ENCODE data around the gene ANTXR1. TPM values are rescaled to one million over a fixed set of nuclear protein-coding genes. Genes with fewer than 3 reads are reported as not detected.

The ANTXR1 gene
- total and polyA plus RNA-seq, 2 experiments from 2014 or later = 29.1 to 34.7 TPM

GRCh38 chr2:68995916-68996315 is 17.1 kb upstream of the ANTXR1 start:
- DNase-seq (ENCODE audit: low spot score) = no peak
- H4K20me1 ChIP-seq (ENCODE audit: insufficient read depth, poor library complexity, severe bottlenecking) = no peaks in the 10 kb centered on the region
- no peaks in the 10 kb centered on the region for H3K27me3 ChIP-seq
- no peaks in the 10 kb centered on the region for H3K9me3 ChIP-seq (ENCODE audit: low read depth)
- no peak overlapping the region for H3K4me3 ChIP-seq
- TF ChIP-seq CTCF (IDR thresholded peaks at IDR 0.05; ENCODE audit: poor library complexity) (no peak), EZH2 (IDR thresholded peaks at IDR 0.05; ENCODE audit: borderline replicate concordance) (no peak), EZH2phosphoT487 (IDR thresholded peaks at IDR 0.05; ENCODE audit: low read depth, severe bottlenecking, unreplicated experiment) (no peak)
- H3K9me2 ChIP-seq (replicated peaks; ENCODE audit: insufficient read depth) = no peaks in the 10 kb centered on the region
- no peaks in the 10 kb centered on the region for H3K4me1 ChIP-seq (ENCODE audit: insufficient read depth)
- no peak overlapping the region for H3K27ac ChIP-seq
- no peak overlapping the region for H2AFZ ChIP-seq
- no peaks in the 10 kb centered on the region for H3K36me3 ChIP-seq (replicated peaks; ENCODE audit: insufficient read depth, low read depth)
- no peak overlapping the region for H3K4me2 ChIP-seq
- no peaks in the 10 kb centered on the region for H3K79me2 ChIP-seq
- 67% methylated on average over 3 of the region's 3 CpGs for WGBS (ENCODE audit: low lambda C conversion rate, missing lambda C conversion rate)

- Histone ChIP-seq H2AFZ (no peak overlapping the region), H3K79me2 (no peaks in the 10 kb centered on the region)
Observed at GRCh38 chr2:68997401-68997800, 15.6 kb upstream of the ANTXR1 start.

GRCh38 chr2:69001879-69002278 is 11.1 kb upstream of the ANTXR1 start:
- H3K27ac ChIP-seq = no peak overlapping the region
- no peak overlapping the region for H2AFZ ChIP-seq
- H3K4me3 ChIP-seq = no peak overlapping the region
- H3K9me3 ChIP-seq (ENCODE audit: low read depth) = peaks cover 7% of the 10 kb centered on the region
- no peaks in the 10 kb centered on the region for H3K9me2 ChIP-seq (replicated peaks; ENCODE audit: insufficient read depth)
- H4K20me1 ChIP-seq (ENCODE audit: insufficient read depth, poor library complexity, severe bottlenecking) = no peaks in the 10 kb centered on the region
- no peaks in the 10 kb centered on the region for H3K27me3 ChIP-seq
- H3K4me2 ChIP-seq = no peak overlapping the region
- H3K36me3 ChIP-seq (replicated peaks; ENCODE audit: insufficient read depth, low read depth) = no peaks in the 10 kb centered on the region
- no peaks in the 10 kb centered on the region for H3K79me2 ChIP-seq
- no peak for TF ChIP-seq CTCF (IDR thresholded peaks at IDR 0.05; ENCODE audit: poor library complexity)
- TF ChIP-seq EZH2 (IDR thresholded peaks at IDR 0.05; ENCODE audit: borderline replicate concordance) = no peak
- TF ChIP-seq EZH2phosphoT487 (IDR thresholded peaks at IDR 0.05; ENCODE audit: low read depth, severe bottlenecking, unreplicated experiment) = no peak
- DNase-seq (ENCODE audit: low spot score) = no peak
- H3K4me1 ChIP-seq (ENCODE audit: insufficient read depth) = no peaks in the 10 kb centered on the region

More at GRCh38 chr2:68997401-68997800, 15.6 kb upstream of the ANTXR1 start:
- H3K4me2 ChIP-seq = no peak overlapping the region
- H4K20me1 ChIP-seq (ENCODE audit: insufficient read depth, poor library complexity, severe bottlenecking) = no peaks in the 10 kb centered on the region
- no peaks in the 10 kb centered on the region for H3K36me3 ChIP-seq (replicated peaks; ENCODE audit: insufficient read depth, low read depth)
- TF ChIP-seq EZH2 (IDR thresholded peaks at IDR 0.05; ENCODE audit: borderline replicate concordance) (no peak), EZH2phosphoT487 (IDR thresholded peaks at IDR 0.05; ENCODE audit: low read depth, severe bottlenecking, unreplicated experiment) (no peak), CTCF (IDR thresholded peaks at IDR 0.05; ENCODE audit: poor library complexity) (no peak)
- peaks cover 7% of the 10 kb centered on the region for H3K9me3 ChIP-seq (ENCODE audit: low read depth)
- no peak overlapping the region for H3K27ac ChIP-seq
- DNase-seq (ENCODE audit: low spot score) = no peak
- H3K9me2 ChIP-seq (replicated peaks; ENCODE audit: insufficient read depth) = no peaks in the 10 kb centered on the region
- no peak overlapping the region for H3K4me3 ChIP-seq
- no peaks in the 10 kb centered on the region for H3K4me1 ChIP-seq (ENCODE audit: insufficient read depth)
- H3K27me3 ChIP-seq = no peaks in the 10 kb centered on the region

GRCh38 chr2:69003731-69004130 is 9.2 kb upstream of the ANTXR1 start:
- H3K4me3 ChIP-seq = no peak overlapping the region
- H3K27ac ChIP-seq = no peak overlapping the region
- no peaks in the 10 kb centered on the region for H3K9me2 ChIP-seq (replicated peaks; ENCODE audit: insufficient read depth)
- H3K4me1 ChIP-seq (ENCODE audit: insufficient read depth) = no peaks in the 10 kb centered on the region
- no peaks in the 10 kb centered on the region for H4K20me1 ChIP-seq (ENCODE audit: insufficient read depth, poor library complexity, severe bottlenecking)
- H3K79me2 ChIP-seq = no peaks in the 10 kb centered on the region
- no peaks in the 10 kb centered on the region for H3K36me3 ChIP-seq (replicated peaks; ENCODE audit: insufficient read depth, low read depth)
- peaks cover 7% of the 10 kb centered on the region for H3K9me3 ChIP-seq (ENCODE audit: low read depth)
- no peak for DNase-seq (ENCODE audit: low spot score)
- WGBS (ENCODE audit: low lambda C conversion rate, missing lambda C conversion rate) = 83% methylated on average over 2 of the region's 2 CpGs
- no peak for TF ChIP-seq EZH2phosphoT487 (IDR thresholded peaks at IDR 0.05; ENCODE audit: low read depth, severe bottlenecking, unreplicated experiment)
- TF ChIP-seq EZH2 (IDR thresholded peaks at IDR 0.05; ENCODE audit: borderline replicate concordance) = no peak
- TF ChIP-seq CTCF (IDR thresholded peaks at IDR 0.05; ENCODE audit: poor library complexity) = no peak
- H3K27me3 ChIP-seq = no peaks in the 10 kb centered on the region
- no peak overlapping the region for H3K4me2 ChIP-seq
- no peak overlapping the region for H2AFZ ChIP-seq

All from hepatocyte (in vitro differentiated cells).